MM.1S (cell line): Measurements from ENCODE around the gene CYP46A1.

Experiments
- CTCF ChIP-seq: fragments of 300-600 bp; sonication (generic); IDR thresholded peaks from 2 replicates; pipeline ENCODE4 v1.5.1; 2016; ENCODE audit warnings: antibody characterized with exemption, low read length, mixed read lengths
- EZH2phosphoT487 ChIP-seq: fragments of 300-600 bp; sonication (generic); IDR thresholded peaks from 2 replicates; pipeline ENCODE4 v1.6.1; 2018; ENCODE audit warnings: antibody characterized with exemption, low read length

DNA sequence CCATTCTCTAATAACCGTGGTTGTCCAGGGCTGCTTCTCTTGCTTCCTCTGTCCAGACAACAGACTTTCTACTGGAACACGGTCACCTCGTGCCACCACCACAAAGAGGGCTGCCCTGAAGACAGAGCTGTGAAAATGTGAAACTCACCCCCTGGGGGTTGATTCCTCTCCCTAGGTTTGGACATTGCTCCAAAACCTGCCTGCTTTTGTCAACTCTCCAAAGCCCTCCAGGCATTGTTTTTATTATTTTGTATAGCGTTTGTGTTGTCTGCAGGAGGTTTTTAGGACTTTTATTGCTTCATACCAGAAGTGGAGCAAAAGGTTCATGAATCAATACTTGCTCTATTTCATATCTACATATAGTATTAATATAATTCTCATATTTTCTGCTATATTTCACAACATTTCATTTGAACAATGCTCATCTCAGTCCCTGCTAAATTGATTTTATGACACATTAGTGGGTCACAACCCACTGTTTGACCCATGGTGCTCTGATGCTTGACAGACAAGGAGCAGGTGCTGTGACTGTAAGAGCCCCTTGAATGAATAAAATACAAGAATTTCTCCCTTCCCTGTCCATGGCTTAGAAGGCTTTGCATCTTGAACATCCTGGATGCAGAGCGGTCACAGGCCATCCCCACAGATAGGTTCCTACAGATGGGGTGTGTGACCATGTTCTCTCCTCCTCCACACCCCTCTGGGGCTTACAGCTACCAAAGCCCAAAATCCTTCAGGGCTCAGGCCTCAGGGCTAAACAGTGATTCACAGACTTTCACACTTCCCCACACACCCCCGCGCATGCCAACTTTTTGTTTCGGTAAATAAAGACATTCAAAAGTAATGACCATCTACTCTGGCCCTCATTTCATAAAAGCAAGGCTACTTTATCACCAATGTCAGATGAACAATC, 88.5 kb downstream of the CYP46A1 start:
- TF ChIP-seq CTCF = no peak
- no peak for TF ChIP-seq EZH2phosphoT487
